ENCODE results near the gene TNNC1.

TNNC1 gene

DNA sequence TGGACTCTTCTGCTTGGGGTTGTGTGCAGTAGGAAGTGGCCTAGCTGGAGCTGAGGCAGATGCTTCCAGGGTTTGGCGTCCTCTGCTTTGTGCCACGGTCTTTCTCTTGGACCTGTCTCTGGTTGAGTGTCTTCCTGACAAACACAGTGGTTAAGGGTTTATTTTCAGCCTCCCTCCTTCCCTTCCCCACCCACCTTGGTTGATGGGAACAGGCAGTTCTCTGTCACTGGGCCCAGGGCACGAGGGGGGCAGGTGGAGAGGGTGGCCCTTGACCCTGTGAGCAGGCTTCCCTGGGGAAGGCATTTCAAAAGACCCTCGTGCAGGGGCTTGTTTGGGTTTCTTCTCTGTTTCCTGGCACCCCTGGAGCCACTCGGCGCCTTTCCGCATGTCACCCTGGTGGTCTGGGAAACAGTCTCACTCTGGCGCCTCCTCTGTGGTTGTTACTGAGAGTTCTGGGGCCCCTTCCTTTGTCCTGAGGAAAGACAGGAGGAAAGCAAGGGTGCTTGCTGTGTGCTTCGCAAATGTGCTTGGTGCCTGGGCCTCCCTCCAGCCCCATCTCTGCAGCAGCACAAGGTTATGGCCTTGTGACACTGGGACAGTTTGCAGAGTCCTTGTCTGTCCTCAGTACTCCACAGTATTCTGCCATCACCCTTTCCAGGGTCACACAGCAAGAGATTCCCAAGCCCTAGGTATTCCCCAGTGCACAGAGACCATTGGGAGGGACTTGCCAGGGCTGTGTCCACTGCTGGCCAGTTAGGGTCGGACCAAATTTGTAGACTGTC, 31.0 kb upstream of the TNNC1 start:
- in situ Hi-C loops (cut with MboI; ENCODE audit: low sequenced_read_pairs): no loop called here

DNA sequence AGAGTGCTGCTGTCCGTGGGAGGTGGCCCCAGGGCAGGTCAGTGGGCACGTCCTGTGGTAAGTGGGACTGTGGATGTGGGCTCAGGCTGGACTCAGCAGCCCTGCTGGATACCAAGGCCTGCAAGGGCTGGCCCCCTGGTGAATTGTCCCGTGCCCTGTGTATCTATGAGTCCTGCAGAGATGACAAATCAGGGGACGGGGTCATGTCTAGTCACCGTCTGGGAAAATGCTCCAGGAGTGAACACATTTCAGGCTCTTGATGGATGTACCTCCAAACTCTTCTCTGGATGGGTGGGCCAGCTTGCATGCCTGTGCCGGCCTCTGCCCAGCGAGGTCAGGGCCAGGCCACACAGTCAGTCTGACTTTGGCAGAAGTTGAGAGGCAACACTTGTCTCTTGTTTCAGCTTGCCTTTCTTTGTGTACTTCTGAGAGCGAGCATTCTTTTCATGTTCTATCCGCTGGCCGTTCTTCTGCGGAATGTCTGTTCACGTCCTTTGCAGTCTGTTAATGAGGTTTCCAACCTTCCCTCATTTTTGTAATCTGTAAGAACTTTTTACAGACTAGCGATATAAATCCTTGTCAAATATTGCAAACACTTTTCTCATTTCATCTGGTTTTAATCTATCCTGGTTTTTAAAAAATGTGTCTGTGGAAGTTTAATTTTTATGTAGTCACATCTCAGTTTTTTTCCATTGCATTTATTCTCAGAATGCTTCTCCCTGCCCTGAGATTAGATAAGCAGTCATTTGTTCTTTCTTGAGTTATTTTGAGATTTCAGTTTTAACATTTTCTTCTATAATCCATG, 29.9 kb upstream of the TNNC1 start:
- in situ Hi-C loops (cut with MboI; ENCODE audit: low sequenced_read_pairs): no loop called here

DNA sequence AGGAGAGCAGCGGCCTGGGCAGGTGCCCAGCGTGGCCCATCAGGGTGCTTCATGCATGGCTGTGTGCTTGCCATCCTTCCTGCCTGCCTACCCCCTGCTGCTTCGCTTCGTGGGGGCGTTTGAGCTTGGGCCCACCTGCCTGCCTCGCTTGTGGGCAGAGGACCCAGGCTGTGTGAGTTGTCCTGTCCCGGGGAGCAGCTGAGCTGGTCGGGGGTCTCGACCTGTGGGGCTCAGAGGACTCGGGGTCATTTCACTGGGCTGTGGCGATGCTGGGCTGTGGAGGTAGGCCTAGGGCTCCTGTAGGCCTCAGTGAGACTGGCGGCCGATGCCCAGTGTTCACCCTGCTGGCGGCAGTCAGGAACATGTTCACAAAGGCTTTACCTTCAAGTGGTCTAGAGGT, 29.2 kb upstream of the TNNC1 start:
- in situ Hi-C loops (cut with MboI; ENCODE audit: low sequenced_read_pairs): no loop called here

DNA sequence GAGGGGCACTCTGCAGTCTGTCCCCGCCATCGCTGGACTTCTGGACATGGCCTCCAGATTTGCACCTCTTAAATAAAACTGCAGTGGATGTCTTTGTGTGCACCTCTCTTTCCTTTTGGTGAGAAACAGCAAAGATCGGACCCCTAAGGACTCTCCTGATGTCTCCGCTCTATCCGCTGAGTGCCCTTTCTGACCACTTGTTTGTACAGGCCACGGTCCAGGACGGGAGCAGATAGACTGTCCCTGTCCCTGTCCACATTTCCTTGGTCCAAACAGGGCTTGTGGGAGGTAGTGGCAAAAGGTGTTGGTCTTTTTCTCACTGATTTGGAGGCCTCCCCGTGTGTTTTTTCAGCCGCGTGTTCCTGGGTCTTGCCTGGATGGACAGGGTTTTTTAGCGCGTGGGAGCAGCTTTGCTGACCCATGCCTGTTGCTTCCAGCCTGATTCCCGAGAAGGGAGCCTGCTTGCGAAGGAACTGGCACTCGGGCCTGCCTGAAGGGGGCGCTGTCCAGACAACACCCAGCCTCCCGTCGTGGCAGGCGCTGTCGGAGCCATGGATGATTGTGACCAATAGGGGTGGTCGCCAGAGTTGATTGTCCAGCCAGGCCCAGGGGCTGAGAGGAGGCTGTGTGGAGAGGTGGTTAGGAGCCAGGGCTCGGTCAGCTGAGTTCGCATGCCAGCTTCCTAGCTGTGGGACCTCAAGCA, 28.1 kb upstream of the TNNC1 start:
- in situ Hi-C loops (cut with MboI; ENCODE audit: low sequenced_read_pairs): no loop called here

DNA sequence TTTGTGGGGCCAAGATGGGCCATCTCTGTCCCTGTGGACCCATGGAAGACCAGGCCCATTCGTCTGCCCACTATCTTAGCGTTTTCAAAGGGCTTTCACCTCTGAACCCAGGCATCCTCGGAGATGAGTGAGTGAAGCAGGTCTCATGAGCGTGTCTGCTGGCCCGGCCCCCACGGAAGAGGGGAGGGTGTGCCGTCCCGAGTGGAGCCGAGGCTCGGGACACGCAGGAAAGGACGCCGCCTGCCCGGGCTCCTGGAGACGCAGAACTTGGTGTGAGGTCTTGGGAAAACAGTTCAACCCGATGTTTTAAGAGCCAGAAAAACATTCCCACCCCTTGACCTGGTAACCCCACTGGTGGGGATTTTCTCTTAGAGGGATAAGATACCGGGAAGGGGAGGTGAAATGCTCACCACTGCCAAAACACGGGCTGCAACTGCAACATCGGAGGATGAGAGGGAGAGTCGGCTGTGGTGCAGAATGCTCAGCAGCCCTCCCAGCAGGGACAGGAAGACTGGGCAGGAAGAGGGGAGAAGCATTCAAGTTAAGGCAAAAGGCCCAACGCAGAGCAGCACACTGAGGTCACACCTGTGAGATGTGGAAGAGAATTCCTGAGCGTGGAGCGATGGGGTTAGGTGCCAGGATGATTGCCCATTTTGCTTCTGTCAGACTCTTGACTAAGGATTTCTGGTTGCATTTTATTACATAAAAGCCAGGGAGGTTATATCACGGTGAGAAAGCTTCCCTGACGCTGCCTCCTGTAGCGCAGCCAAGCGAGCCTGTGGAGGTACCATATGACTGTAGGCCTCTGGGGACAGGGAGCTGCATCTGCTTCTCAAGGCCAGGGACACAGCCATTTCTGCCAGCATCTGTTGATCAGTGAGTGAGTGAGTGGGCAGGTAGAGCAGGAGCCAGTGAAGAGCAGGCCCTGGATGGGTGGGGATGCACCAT, 27.2 kb upstream of the TNNC1 start:
- in situ Hi-C loops (cut with MboI; ENCODE audit: low sequenced_read_pairs): no loop called here

DNA sequence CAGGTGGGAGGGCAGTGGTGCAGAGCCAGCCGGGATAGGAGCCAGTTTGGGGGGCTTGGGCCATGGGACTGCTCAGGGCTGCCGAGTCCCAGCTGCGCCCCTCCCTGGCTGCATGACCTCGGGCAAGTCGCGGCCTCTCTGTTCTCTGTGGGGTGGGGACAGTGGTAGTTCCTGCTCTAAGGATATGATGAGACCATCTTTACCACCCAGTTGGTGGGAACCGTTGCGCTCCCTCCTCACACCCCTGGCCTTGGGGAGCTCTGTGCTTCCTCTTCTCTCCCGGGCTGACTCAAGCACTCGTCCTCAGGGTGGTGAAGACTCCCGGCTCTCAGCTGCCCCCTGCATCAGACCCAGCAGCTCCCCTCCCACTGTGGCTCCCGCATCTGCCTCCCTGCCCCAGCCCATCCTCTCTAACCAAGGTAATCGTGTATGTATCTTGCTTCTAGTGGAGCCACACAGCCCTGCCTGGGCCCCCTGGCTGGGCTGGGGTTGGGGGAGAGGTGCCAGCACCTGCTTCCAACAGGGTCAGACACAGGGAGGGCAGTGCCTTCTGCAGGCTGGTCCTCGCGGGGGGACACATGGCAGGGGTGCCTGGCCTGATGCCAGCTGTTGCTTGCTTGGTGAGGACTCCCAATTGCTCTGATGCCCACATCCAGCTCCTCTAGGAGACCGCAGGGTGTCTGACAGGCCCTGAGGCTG, 26.2 kb upstream of the TNNC1 start:
- in situ Hi-C loops (cut with MboI; ENCODE audit: low sequenced_read_pairs): no loop called here

DNA sequence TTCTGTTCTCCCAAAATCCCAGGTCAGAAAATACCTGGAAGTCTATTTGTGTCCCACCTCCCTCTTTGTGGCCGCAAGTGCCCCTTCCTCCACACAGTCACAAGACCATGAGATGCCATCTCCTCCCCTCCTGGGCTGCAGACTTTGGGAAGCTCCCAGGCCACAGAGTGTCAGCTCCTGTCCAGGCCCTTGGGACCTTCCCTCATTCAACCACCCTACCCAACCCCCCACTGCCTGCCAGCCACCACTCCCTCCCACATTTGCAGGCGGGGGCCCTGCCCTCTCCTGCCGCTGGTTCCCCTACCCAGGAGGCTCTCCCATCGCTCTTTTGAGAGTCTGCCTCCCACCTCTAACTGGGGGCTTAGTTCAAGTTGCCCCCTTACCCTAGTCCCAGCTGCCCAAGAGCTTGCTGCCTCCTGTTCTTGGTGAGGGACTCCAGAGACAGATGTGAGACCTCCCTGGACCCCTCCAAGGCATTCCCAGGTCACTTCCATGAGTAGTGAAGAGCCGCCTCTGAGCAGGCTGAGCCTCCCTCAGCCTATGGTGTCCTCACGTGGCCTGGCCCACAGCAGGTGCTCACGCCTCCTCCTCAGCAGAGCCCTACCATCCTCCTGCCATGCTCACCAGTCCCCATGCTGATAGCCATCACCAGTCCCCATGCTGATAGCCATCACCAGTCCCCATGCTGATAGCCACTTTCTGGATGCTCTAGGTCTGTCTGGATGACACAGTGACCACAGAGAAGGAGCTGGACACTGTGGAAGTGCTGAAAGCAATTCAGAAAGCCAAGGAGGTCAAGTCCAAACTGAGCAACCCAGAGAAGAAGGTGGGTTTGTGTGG, 25.4 kb upstream of the TNNC1 start:
- in situ Hi-C loops (cut with MboI; ENCODE audit: low sequenced_read_pairs): no loop called here

DNA sequence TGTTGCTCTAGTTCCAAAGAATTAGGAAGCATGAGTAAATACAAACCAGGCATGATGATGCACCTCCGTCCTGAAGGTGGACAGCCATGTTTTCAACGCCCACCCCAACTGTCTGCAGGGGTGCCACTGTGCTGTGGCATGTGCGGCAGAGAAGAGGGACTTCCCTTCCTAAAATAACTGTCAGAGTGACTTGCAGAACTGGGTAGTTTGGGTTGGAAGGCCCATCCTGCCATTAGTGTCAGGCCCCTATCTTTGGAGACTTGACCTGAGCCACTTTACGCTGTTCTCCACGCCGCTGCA, 23.9 kb upstream of the TNNC1 start:
- in situ Hi-C loops (cut with MboI; ENCODE audit: low sequenced_read_pairs): no loop called here

DNA sequence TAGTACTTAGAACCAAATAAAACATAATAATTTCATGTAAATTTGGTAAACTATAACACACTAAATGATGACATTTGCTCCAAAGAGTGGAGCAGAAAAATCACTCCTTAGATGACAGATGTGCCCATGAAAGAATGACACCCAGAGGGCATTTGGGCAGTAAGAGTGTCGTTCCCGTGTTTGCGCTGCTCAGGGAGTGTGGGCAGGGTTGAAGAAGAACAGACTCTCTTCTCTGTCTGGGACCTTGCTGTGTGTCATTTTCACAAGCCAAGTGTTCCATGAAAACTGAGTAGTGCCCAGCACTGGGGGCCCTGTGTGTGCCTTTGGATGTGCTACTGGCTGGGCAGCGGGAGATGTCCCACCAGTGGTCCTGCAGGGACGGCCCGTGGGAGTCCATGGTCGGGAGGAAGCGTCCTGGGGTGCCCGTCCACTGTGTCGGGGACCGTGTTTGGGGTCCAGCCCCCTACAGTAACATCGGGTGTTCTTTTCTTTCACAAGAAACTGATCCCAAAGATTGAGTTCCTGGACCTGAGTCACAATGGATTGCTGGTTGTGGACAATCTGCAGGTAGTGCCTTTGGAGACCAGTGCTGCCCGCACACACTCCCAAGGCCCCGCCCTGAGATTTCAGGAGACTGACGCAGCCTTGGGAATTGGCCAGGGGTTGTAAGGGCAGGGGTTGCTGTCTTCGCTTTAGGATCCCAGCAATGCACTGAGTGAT, 23.4 kb upstream of the TNNC1 start:
- in situ Hi-C loops (cut with MboI; ENCODE audit: low sequenced_read_pairs): no loop called here

DNA sequence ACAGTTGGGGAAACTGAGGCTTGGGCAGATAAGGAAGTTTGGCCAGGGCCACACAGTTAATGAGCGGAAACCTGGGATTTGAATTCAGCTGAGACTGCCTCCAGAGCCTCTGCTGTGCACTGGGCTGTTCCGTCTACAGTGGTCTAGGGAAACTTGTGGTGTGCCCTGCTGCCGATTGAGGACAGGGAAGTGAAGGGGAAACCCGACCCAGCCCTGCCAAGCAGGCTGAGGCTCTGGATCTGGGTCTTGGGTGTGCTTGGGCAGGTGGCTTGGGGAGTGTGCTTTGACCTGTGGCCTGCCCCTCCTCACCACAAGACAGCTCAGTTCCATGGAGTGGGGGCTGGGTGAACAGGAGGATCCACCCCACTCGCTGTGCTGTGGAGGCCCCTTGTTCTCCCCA, 19.2 kb upstream of the TNNC1 start:
- in situ Hi-C loops (cut with MboI; ENCODE audit: low sequenced_read_pairs): no loop called here

DNA sequence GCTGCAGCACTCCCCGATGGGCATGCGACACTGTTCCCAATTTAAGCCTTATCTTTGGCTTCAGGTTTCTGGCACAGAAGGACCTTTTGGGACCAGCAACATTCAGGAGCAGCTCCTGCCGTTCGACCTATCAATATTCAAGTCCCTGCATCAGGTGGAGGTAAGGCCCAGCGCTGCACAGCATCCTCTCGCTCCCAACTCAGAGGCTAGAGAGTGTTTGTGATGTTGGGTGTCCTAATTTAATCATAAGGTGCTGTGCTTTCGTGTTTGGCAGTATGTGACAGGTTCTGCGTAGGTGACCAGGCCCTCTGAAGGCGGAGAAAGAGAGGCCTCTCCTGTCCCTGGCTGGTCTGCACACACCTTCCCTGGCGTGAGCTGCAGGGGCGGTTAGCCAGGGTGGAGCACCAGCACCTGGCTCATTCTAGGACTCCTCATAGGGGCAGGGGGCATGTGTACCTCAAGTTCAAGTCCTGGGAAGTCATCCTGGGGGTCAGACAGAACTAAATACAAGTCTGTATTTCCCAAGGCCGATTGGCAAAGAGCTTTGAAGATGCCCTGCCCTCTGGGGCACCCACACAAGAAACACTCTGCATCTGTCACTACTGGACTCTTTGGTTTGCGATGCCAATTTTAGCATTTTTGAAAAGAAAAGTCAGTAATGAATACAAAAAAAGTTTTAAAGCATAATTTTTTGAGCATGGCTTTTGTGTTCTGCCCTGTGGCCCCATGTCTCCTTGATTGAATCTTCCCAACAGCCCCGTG, 18.6 kb upstream of the TNNC1 start:
- in situ Hi-C loops (cut with MboI; ENCODE audit: low sequenced_read_pairs): no loop called here

DNA sequence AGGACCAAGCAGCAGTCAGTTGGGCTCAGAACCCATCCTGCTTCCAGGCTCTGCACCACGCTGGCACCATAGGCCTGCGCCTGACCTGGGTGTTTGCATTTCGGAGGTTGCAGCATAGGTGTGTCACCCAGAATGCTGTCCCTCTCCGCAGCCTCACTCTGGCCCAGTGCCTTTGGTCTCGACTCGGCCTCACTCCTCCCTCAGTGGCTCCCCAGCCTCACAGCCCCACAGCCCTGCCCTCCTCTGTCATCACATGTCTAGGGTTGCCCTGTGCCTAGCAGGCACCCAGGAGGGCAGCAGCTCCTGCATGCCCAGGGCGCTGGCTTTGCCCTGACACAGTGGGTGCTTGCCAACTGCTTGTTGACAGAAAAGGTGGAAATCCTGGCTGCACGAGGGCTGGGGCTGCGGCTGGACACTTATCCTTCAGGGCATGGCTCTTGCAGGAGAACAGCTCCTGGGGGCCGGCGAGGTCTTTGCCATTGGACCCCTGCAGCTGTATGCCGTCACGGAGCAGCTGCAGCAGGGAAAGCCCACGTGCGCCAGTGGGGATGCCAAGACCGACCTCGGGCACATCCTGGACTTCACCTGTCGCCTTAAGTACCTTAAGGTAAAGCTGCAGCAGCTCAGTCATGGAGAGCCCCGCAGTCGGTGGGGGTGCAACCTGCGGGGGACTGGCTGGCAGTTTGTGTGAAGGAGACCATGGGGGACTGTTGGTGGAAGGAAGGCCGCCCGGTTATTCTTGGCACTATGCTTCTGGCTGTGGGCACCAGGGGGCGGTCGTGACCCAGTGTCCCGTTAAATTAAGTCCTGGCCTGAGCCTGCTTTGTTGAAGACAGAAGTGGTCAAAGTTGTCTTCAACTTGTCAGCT, 17.8 kb upstream of the TNNC1 start:
- in situ Hi-C loops (cut with MboI; ENCODE audit: low sequenced_read_pairs): no loop called here

DNA sequence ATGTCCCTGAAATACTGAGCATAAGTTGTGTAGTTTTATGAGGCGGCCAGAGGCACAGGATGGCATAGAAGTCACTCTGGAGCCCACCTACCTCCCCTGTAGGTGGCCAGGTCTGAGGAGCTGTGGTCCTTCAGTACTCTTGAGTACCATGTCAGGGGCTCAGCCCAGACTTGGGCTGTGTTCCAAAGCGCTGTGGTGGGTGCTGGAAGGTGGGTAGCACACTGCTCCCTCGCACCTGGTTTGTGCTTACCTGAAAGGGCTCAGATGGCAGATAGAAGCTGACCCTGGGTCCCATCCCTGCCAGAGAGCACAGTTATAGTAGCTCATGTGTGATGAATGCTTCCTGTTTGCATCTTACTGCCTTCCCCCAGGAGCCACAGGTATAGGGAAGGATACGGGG, 17.1 kb upstream of the TNNC1 start:
- in situ Hi-C loops (cut with MboI; ENCODE audit: low sequenced_read_pairs): no loop called here

DNA sequence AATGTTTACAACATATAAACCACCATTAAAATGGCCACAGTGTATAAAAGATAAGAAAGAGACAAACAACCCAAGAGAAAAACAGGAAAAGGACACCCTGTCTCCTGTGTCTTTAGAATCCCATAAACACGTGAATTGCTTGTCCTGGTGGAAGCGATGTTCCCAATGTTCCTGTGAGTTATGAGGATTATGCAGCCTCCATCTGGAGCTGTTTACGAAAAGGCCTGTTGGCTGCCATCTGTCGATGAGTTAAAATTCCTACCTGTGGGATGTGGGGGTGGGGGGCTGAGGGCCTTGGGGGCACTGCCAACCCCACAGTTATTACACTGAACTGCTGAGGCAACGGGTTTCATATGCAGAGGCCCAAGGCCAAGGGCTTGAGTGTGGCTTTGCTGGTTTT, 15.2 kb upstream of the TNNC1 start:
- in situ Hi-C loops (cut with MboI; ENCODE audit: low sequenced_read_pairs): no loop called here

DNA sequence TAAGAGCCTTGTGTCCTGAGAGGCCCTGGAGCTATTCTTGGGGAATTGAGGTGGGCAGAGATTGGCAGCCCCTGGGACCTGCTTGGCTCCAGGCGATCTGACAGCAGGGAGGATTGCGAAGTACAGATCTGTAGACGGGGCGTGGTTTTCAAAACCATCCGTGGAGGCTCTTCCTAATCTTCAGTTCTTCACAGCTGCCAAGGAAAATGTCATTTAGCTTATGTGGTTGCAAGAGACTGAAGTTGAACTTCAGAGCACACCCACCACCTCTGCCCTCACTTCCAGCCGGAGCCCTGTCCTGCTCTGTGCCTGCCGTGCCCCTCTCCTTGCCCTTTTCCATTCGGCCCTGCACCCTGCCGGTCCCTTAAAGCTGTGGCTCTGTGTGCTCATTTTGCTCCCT, 14.5 kb upstream of the TNNC1 start:
- in situ Hi-C loops (cut with MboI; ENCODE audit: low sequenced_read_pairs): no loop called here

DNA sequence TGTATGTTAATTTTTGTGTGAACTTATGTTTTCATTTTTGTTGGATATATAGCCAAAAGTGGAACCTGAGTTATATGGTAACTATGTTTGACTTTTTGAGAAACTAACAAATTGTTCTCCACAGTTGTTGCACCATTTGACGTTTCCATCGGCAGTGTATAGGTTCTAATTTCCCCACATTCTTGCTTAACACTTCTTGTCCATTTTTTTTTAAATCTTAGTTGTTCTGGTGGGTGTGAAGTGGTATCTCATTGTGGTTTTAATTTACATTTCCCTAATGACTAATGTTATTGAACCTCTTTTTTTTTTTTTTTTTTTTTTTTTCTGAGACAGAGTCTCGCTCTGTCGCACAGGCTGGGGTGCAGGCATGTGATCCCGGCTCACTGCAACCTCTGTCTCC, 9.6 kb upstream of the TNNC1 start:
- in situ Hi-C loops (cut with MboI; ENCODE audit: low sequenced_read_pairs): no loop called here

DNA sequence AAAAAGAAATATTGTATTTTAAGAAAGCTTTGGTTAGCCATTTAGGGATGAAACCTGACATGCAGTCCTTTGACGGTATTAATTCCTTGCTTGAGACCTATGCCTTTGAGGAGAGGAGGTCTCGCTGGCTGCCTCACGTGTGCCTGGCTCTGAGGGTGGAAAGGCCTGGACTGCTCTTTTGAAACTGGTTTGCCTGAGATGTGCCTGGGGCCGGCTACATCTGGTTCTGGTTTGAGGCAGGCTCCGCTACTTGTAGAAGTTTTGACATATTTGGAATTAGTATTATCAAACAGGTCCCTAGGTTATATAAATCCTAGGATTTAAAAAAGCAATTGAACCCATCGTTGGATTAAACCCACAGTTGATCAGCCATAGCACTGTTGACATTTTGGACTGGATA, 8.0 kb upstream of the TNNC1 start:
- in situ Hi-C loops (cut with MboI; ENCODE audit: low sequenced_read_pairs): no loop called here
